HG02852 (cell line): Measurements from ENCODE around the gene KCNQ2.
"Not testable (repeated sequence)": the region's sequence is repeated elsewhere in the genome, so short reads cannot be mapped to it uniquely, and the experiment has no call there.

Experiments used
- ATAC-seq: cut with Tn5 transposase; IDR thresholded peaks from one replicate; pipeline ENCODE4 v1.9.1; 2021; ENCODE audit warnings: mild to moderate bottlenecking, moderate library complexity; ENCODE audit not compliant: unreplicated experiment

The KCNQ2 gene

GRCh38 chr20:63392465-63393365 lies 79.7 kb downstream of the KCNQ2 start:
- ATAC-seq = no peak

DNA sequence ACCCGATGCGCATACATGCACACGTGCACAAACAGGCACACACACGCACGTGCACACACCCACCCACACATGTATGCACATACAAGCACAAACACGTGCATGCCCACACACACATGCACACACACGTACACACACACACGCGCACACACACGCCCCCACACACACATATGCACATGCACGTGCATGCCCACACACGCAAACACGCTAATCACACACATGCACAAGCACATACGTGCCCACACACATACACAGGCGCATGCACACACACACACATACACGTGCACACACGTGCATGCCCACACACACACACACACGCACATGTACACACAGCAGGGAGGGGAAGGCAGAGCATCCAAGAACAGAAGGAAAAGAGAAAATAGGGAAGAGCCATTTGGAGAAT lies 84.5 kb downstream of the KCNQ2 start:
- ATAC-seq = no peak

DNA sequence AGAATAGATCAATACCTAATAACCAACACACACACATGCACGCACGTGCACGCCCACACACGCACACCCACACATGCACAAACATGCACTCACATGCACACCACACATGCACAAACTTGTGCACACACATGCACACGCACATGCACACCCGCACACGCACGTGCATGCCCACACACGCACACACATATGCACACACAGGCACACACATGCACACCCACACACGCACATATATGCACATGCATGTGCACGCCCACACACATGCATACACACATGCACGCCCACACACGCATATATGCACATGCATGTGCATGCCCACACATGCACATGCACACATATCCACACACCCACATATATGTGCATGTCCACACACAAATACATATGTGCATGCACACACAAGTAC lies 85.1 kb downstream of the KCNQ2 start:
- no peak for ATAC-seq

DNA sequence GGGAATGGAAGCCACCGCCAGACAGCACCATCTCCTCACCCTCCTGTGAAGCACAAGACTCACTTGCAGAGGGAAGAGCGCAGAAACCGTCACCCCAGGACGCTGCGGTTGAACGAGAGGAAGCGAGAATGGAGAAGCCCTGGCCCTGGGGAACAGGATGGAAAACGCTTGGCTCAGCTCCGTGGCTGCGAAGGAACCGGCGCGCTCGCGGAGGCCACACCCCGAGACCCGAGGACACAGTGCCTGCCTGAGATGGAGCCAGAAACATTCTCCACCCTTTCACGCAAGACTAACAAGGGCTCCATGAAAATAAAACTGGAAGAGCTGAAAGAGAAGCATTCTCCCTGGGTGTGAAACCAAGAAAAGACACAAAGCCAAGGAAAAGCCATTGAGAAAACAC lies 86.0 kb downstream of the KCNQ2 start:
- ATAC-seq = no peak

- no peak for ATAC-seq
Observed at GRCh38 chr20:63385819-63386218, 86.6 kb downstream of the KCNQ2 start.

DNA sequence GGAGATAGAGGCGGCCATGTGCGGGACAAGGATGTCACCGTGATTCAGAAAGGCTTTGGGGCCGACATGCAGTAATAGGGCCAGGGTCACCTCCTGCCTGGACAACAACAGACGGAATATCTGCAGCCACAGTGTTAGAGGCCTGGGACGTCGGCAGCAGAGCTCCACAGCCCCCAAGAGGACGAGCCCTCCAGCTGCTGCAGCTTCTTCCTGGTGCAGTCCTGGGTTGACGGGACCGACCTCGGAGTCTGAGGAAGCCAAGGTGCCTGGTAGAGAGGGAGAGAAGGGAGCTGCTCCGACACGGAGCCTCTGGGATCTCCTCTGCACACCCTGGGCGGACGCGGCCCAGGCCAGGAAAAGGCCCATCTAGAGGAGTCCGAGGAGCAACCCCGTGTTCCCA lies 88.1 kb downstream of the KCNQ2 start:
- ATAC-seq = no peak

DNA sequence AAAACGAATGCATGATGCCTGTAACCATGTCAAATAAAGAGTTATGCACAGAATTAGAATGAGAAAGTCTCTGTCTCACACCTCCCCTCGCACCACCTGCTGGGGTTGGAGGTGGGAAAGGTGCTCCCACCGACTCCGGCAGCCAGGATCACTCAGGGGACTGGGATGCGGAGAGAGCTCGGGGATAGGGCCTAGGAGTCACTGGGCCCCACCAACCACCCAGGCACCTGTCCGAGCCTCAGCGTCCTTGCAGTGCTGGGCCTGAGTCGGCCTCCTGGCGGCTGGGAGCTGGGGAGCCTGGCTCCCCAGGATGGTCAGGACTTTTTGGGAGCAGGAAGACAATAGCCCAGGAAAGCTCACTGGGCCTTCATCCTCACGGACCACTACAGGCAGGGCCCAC lies 88.9 kb downstream of the KCNQ2 start:
- no peak for ATAC-seq

DNA sequence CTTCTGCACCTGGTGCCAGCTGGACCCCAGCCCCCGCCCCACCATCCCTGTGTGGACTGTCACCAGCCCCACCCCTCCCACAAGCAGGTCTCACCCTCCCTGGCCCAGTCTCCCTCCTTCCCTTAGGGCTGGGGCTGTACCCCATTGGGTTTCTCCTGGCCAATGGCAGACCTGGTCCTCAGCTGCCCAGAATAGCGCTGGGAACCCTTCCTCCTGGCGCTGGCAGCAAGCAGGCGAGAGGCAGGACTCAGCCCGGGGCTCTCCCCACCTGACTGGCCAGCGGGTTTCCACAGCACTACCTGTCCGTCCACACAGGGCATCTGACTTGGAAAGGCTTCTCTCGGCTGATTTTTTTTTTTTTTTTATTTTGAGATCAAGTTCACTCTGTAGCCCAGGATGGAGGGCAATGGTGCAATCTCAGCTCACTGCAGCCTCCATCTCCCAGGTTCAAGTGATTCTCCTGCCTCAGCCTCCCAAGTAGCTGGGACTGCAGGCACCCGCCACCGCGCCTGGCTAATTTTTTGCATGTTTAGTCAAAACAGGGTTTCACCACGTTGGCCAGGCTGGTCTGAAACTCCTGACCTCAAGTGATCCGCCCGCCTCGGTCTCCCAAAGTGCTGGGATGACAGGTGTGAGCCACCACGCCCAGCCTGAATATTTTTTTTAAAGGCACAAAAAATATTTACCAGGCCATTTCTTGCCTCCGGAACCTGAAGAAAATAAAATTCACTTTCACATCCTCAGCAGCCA lies 89.7 kb downstream of the KCNQ2 start:
- no peak for ATAC-seq

GRCh38 chr20:63381781-63382431 lies 90.5 kb downstream of the KCNQ2 start:
- ATAC-seq = no peak

DNA sequence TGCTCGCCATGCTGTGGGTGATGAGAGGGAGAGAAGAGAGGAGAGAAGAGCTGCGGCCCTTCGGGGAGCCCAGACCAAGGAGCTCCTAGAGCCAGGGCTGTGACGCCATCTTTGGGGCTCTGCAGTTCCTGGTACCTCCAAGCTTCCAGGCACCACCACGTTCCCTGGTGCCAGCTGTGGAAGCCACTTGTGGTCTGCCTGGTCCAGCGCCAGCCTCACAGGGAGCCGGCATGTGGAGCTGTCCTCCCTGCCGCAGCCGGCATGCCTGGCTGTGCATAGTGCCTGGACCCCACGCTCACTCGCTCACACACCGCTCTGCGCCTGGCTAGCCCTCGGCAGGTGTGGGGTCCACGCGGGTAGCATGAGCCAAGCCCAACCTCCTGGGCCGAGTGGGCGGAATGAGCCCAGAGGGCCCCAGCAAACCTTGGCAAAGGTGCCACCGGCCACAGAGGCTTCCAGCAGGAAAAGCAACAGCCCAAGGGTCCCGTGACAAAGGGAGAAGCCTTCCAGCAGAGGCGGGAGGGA lies 92.0 kb downstream of the KCNQ2 start:
- ATAC-seq = no peak

DNA sequence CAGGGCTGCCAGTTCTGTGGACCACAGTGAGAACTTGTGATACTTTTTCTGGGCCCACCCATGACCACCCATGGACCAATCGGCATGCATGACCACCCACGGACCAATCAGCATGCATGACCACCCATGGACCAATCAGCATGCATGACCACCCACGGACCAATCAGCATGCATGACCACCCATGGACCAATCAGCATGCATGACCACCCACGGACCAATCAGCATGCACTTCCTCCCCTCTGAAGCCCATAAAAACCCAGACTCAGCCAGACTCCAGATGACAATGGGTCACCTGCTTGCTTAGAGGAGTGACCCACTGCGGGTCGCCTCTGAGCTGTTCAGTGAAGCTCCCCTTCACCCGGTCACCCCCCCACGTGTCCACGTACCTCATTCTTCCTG lies 92.6 kb downstream of the KCNQ2 start:
- not testable (repeated sequence) for ATAC-seq

DNA sequence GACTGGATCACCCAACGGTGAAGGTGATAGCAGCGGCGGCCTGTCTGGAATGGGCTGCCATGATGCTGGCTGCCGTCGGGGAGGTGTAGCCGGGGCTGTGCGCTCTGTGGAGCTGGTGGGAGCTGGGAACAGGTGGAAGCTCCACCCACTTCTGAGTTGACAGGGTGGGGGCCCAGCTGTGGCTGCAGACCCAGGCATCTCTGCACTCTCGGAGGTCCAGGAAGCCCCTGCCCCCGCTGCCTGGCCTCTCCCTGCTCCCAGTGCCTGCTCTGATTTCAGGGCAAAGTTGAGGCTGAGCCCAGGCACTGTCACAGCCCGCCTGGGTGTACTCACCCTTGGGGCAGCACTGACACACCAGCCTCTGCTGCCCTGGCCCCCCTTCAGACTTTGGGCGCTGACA lies 93.2 kb downstream of the KCNQ2 start:
- no peak for ATAC-seq

- no peak for ATAC-seq
Observed at GRCh38 chr20:63378626-63379025, 93.8 kb downstream of the KCNQ2 start.

GRCh38 chr20:63377951-63378381 lies 94.5 kb downstream of the KCNQ2 start:
- no peak for ATAC-seq

DNA sequence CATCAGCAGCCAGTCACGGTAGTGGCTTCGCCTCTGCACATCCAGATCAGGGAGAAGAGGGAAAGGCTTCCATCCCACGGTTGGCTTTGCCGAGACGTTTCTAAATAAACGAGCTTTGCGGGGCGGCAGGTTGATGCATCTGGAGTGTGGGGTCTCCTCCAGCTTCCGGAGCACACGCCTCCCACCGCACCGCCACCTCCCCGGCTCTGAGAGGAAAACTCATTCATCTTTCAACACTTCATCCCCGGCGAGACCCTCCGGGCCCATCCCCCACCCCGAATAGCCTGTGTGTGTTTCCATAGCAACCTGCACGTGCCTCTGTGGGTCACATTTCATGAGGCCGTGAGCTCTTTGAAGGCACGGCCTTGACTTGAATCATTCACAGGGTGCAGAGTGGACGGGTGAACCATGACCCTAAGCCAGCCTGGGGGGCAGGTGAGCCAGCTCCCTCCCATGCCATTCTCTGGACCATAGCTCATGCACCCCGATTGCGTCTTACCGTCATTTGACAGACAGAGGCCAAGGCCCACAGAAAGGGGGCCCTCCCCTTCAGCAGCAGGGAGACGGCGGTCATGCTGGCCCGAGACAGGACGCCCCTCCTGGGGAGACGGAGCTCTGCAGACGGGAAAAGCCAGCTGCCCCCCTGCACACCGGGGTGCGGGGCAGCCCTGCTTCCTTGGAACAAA lies 95.1 kb downstream of the KCNQ2 start:
- ATAC-seq = no peak

GRCh38 chr20:63376283-63377250 lies 95.9 kb downstream of the KCNQ2 start:
- ATAC-seq = no peak

DNA sequence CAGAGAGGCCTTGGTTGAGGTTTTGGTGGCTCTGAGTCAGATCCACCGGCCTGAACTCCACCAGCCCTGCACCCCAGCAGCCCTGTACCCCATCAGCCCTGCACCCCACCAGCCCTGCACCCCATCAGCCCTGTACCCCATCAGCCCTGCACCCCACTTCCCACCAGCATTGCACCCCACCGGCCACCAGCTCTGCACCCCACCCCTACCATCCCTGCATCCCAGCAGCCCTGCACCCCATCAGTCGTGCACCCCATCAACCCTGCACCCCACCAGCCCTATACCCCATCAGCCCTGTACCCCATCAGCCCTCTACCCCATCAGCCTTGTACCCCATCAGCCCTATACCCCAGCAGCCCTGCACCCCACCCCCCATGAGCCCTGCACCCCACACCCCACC lies 97.0 kb downstream of the KCNQ2 start:
- ATAC-seq = no peak

DNA sequence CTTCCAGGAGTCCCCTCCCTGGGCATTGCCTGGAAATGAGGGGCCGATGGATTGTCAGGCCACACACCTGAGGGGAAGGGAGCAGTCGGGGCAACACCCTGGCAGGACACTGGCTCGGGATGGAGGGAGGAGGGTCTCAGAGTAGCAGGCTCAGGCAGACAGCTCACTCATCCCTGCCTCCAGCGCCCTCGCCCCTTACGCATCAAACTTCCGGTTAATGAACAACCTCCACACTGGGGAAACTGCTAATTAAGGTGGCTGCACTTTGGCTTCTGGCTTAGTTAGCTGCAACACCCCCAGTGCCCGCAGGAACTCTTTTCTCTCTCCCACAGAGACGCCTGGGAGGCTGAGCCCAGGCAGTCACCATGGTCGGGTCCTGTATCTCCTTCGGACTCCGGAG lies 98.0 kb downstream of the KCNQ2 start:
- no peak for ATAC-seq

GRCh38 chr20:63373996-63374395 lies 98.5 kb downstream of the KCNQ2 start:
- no peak for ATAC-seq
